Lower lobe of right lung (tissue), 2 donors: ENCODE results near the gene PLEKHH3. TPM values are rescaled to one million over a fixed set of nuclear protein-coding genes. Genes with fewer than 3 reads are reported as not detected.
"Not testable (repeated sequence)": the region's sequence is repeated elsewhere in the genome, so short reads cannot be mapped to it uniquely, and the experiment has no call there.

Experiments used
- ATAC-seq, 2 donors: fragments of 200-7000 bp; cut with Tn5 transposase; one replicate each; pipeline ENCODE4 v1.9.1; 2020 to 2022; ENCODE audit warnings: mild to moderate bottlenecking in 2 of 2, moderate library complexity in 2 of 2
- DNase-seq: peaks from one replicate; pipeline ENCODE4 v3.0.0-alpha.2; 2020
- H3K27ac ChIP-seq: fragments of 200-600 bp; one replicate; pipeline ENCODE4 v1.8.0; 2022
- H3K27me3 ChIP-seq: fragments of 200-600 bp; one replicate; pipeline ENCODE4 v1.8.0; 2022; ENCODE audit warnings: low read depth
- H3K36me3 ChIP-seq: fragments of 200-600 bp; one replicate; pipeline ENCODE4 v1.8.0; 2022; ENCODE audit warnings: mild to moderate bottlenecking
- H3K4me1 ChIP-seq: fragments of 200-600 bp; one replicate; pipeline ENCODE4 v1.8.0; 2022
- H3K4me3 ChIP-seq: fragments of 200-600 bp; one replicate; pipeline ENCODE4 v1.8.0; 2022; ENCODE audit warnings: mild to moderate bottlenecking
- H3K9me3 ChIP-seq: fragments of 200-600 bp; one replicate; pipeline ENCODE4 v1.8.0; 2022
- CTCF ChIP-seq: fragments of 200-600 bp; IDR thresholded peaks from one replicate; pipeline ENCODE4 v1.8.0; 2022; ENCODE audit warnings: antibody characterized with exemption, mild to moderate bottlenecking
- intact Hi-C: fragments of 100-400 bp; cut with DNase I; formaldehyde crosslinking; loops from one replicate; pipeline ENCODE4 v1.11.0; 2022
- total RNA-seq: library from RNA; stranded (reverse); fragmentation: NEBNext Ultra II Directional; extraction: Animal tissue kit (Norgen Biotek cat#: 25700); gene quantifications from one replicate; pipeline ENCODE4 v1.2.1, GENCODE V29; 2021
- donor health status: DM: no; HTN: yes; CAD: no; lungs with severe emphysema.

The PLEKHH3 gene
- total RNA-seq, 1 donor from 2014 or later, result 18.3 TPM

- H3K4me3 ChIP-seq, result no peak overlapping the region
Observed at GRCh38 chr17:42660692-42661345, 16.0 kb downstream of the PLEKHH3 start.

GRCh38 chr17:42659932-42660274 is 16.9 kb downstream of the PLEKHH3 start:
- H3K27ac ChIP-seq, H3K9me3 ChIP-seq, H3K4me1 ChIP-seq, DNase-seq, intact Hi-C loops, H3K27me3 ChIP-seq: not testable (repeated sequence)
- Histone ChIP-seq H3K36me3 (peaks cover 14% of the 10 kb centered on the region), H3K4me3 (peak overlapping the region; percentile 68)
- ATAC-seq, result peak; percentile 15 to 47

More at GRCh38 chr17:42660692-42661345, 16.0 kb downstream of the PLEKHH3 start:
- no peak for ATAC-seq
- Histone ChIP-seq H3K9me3 (no peaks in the 10 kb centered on the region), H3K36me3 (peaks cover 14% of the 10 kb centered on the region), H3K27me3 (no peaks in the 10 kb centered on the region), H3K27ac (no peak overlapping the region), H3K4me1 (peaks cover 4% of the 10 kb centered on the region)
- no peak for TF ChIP-seq CTCF
- DNase-seq, result no peak
- intact Hi-C loops, result no loop called here

DNA sequence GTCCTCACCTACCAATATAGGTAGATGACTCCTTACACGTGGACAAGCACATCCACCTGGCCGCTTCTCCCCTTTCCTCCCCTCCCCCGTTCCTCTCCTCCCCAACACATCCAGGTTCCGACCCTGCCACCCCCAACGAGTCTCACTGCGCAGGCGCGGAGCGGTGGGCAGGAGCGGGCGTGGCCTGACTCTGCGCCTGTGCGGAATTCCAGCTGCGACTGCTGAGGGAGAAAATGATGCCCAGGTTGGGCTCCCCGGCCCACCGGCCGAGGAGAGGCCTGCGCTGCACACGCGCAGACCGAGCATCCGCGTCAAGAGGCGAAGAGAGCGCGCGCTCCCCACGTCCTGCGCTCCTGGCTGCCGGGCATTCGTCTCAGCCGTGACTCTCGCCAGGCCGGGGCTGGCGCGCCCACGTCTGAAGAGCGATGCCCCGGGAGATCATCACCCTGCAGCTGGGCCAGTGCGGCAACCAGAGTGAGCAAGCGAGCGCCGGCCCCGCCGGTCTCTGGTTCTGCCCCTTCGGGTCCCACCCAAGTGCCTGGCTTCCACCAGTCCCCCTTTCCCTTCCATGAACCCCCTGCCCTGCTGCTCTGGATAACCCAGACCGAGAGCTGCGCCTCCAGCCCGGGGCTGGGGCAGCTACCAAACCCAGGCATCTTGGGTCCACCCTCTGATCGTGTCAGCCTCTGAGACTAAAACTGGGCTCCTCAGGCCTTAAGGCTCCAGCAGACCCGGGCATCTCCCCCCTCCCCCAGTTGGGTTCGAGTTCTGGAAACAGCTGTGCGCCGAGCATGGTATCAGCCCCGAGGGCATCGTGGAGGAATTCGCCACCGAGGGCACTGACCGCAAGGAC is 17.5 kb downstream of the PLEKHH3 start, which contains the start of gene TUBG2:
Gene TUBG2, plus strand, starts transcription at position 206 of the 853 bp plus-strand sequence. Its CDS starts 220 bp downstream, at position 426.
- Histone ChIP-seq H3K4me3 (peak within 1 kb of the TSS; percentile 68), H3K27me3 (no peaks in the 10 kb centered on the region), H3K9me3 (no peaks in the 10 kb centered on the region), H3K27ac (peak within 1 kb of the TSS; percentile 73), H3K4me1 (peaks cover 7% of the 10 kb centered on the region), H3K36me3 (peaks cover 11% of the 10 kb centered on the region)
- no peak for TF ChIP-seq CTCF
- ATAC-seq (peak; percentile 96 to 97), DNase-seq (peak; percentile 88)
- intact Hi-C loops, result no loop called here

GRCh38 chr17:42657824-42658588 is 18.8 kb downstream of the PLEKHH3 start:
- H3K4me3 ChIP-seq, result no peak overlapping the region
- H3K9me3 ChIP-seq, result no peaks in the 10 kb centered on the region
- intact Hi-C loops, result no loop called here
- no peak for ATAC-seq
- no peaks in the 10 kb centered on the region for H3K27me3 ChIP-seq
- no peaks in the 10 kb centered on the region for H3K36me3 ChIP-seq
- no peak for TF ChIP-seq CTCF
- H3K4me1 ChIP-seq, result peaks cover 20% of the 10 kb centered on the region
- DNase-seq, result no peak
- H3K27ac ChIP-seq, result no peak overlapping the region

DNA sequence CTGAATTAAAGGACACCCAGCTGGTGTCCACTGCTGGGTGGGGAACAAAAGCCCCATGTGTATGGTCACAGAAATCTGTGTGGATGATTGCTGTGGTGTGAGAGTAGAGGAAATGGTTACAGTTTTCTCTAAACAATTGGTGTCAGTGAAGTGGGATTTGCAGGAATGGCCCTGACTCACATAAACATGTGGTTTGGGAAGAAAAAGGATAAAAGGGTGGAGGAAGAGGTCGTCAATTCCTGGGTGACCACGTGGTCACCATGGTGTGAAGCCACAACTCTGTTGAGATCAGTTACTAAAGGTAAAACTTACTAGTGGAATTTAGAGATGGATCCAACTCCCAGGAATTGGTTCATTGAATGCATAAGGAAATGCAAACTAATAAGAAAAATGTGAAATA is 21.3 kb downstream of the PLEKHH3 start:
- no peak for TF ChIP-seq CTCF
- H3K36me3 ChIP-seq, result no peaks in the 10 kb centered on the region
- no peaks in the 10 kb centered on the region for H3K9me3 ChIP-seq
- no peak overlapping the region for H3K27ac ChIP-seq
- DNase-seq (no peak), ATAC-seq (no peak)
- no peak overlapping the region for H3K4me3 ChIP-seq
- intact Hi-C loops, result no loop called here
- H3K27me3 ChIP-seq, result no peaks in the 10 kb centered on the region
- peaks cover 20% of the 10 kb centered on the region for H3K4me1 ChIP-seq
